Spleen (tissue), 7 donors: Measurements from ENCODE around the gene FBLL1.

Experiments
- POLR2AphosphoS5 ChIP-seq, 3 donors: sonication (generic); formaldehyde crosslinking; IDR thresholded peaks; one replicate each; pipeline ENCODE4 v1.5.1; 2017; ENCODE audit warnings: antibody characterized with exemption in 3 of 3
- TF ChIP-seq, protein P1 (sequence below), 11 experiments: fragments of 200-600 bp in 7 of 11; fragments of 450-650 bp in 4 of 11; sonication (generic) in 4 of 11; IDR thresholded peaks in 8 of 11; conservative IDR thresholded peaks in 3 of 11; 1 replicate in 7 of 11; 2 replicates in 4 of 11; pipeline versions ENCODE4 v1.4.0 to v1.8.0; 2016 to 2021; ENCODE audit warnings: antibody characterized with exemption in 11 of 11, inconsistent platforms in 4 of 11, mild to moderate bottlenecking in 1 of 11
- donor health status: DM: no; HTN: no; CAD: no; lungs with moderate emphysema.
- donor health status: DM: no; HTN: no; CAD: no.
- donor health status: DM: no; HTN: no; CAD: no.

- TF ChIP-seq, protein P1, sequence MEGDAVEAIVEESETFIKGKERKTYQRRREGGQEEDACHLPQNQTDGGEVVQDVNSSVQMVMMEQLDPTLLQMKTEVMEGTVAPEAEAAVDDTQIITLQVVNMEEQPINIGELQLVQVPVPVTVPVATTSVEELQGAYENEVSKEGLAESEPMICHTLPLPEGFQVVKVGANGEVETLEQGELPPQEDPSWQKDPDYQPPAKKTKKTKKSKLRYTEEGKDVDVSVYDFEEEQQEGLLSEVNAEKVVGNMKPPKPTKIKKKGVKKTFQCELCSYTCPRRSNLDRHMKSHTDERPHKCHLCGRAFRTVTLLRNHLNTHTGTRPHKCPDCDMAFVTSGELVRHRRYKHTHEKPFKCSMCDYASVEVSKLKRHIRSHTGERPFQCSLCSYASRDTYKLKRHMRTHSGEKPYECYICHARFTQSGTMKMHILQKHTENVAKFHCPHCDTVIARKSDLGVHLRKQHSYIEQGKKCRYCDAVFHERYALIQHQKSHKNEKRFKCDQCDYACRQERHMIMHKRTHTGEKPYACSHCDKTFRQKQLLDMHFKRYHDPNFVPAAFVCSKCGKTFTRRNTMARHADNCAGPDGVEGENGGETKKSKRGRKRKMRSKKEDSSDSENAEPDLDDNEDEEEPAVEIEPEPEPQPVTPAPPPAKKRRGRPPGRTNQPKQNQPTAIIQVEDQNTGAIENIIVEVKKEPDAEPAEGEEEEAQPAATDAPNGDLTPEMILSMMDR (IDR thresholded peaks at IDR 0.05 in 8 of 11, conservative IDR thresholded peaks at IDR 0.05 in 3 of 11), result no peak
- TF ChIP-seq POLR2AphosphoS5 (IDR thresholded peaks at IDR 0.05), result peak; percentile 93 to 94 (median 93)
Observed at GRCh38 chr5:168579488-168580226, 50.6 kb downstream of the FBLL1 start.
